SKM-1 (cell line): Measurements from ENCODE around the gene TOLLIP.
A peak's percentile ranks its signal among the peaks of the same experiment; 100 is the strongest.
"Not testable (repeated sequence)": the region's sequence is repeated elsewhere in the genome, so short reads cannot be mapped to it uniquely, and the experiment has no call there.

Experiments used
- DNase-seq: peaks from one replicate; lab custom pipeline; 2025; ENCODE audit not compliant: unreplicated experiment; lab: John Stamatoyannopoulos, UW

The TOLLIP gene

GRCh38 chr11:1344056-1344635 is 34.7 kb upstream of the TOLLIP start:
- no peak for DNase-seq

GRCh38 chr11:1343391-1344055 is 34.1 kb upstream of the TOLLIP start:
- no peak for DNase-seq

- no peak for DNase-seq
Measured at GRCh38 chr11:1342946-1343345, 33.5 kb upstream of the TOLLIP start.

GRCh38 chr11:1341928-1342524 is 32.6 kb upstream of the TOLLIP start:
- DNase-seq = no peak

GRCh38 chr11:1341226-1341625 is 31.8 kb upstream of the TOLLIP start:
- DNase-seq = not testable (repeated sequence)

GRCh38 chr11:1340111-1340510 is 30.7 kb upstream of the TOLLIP start:
- DNase-seq = no peak

GRCh38 chr11:1339066-1339675 is 29.7 kb upstream of the TOLLIP start:
- no peak for DNase-seq

- DNase-seq = no peak
Measured at GRCh38 chr11:1338201-1339065, 29.0 kb upstream of the TOLLIP start.

- no peak for DNase-seq
Measured at GRCh38 chr11:1337647-1338007, 28.2 kb upstream of the TOLLIP start.

- no peak for DNase-seq
Measured at GRCh38 chr11:1336836-1337646, 27.6 kb upstream of the TOLLIP start.

- peak; percentile 94 for DNase-seq
Measured at GRCh38 chr11:1335811-1336761, 26.7 kb upstream of the TOLLIP start.

- DNase-seq = no peak
Measured at GRCh38 chr11:1335264-1335810, 25.9 kb upstream of the TOLLIP start.

- DNase-seq = no peak
Measured at GRCh38 chr11:1333860-1334259, 24.4 kb upstream of the TOLLIP start.

GRCh38 chr11:1333091-1333772 is 23.8 kb upstream of the TOLLIP start:
- no peak for DNase-seq

GRCh38 chr11:1330473-1330872 is 21.0 kb upstream of the TOLLIP start:
- no peak for DNase-seq

GRCh38 chr11:1327064-1327460 is 17.6 kb upstream of the TOLLIP start:
- DNase-seq = no peak

- DNase-seq = no peak
Measured at GRCh38 chr11:1326435-1327063, 17.1 kb upstream of the TOLLIP start.

GRCh38 chr11:1323774-1324173 is 14.3 kb upstream of the TOLLIP start:
- DNase-seq = peak; percentile 90
